GM19238 (cell line): ENCODE data around the gene RAF1.
"Not testable (repeated sequence)": the region's sequence is repeated elsewhere in the genome, so short reads cannot be mapped to it uniquely, and the experiment has no call there.

Experiments used
- DNase-seq: peaks from one replicate; pipeline ENCODE4 v3.0.0; 2011; ENCODE audit warnings: low spot score; ENCODE audit not compliant: insufficient read length

RAF1 gene

DNA sequence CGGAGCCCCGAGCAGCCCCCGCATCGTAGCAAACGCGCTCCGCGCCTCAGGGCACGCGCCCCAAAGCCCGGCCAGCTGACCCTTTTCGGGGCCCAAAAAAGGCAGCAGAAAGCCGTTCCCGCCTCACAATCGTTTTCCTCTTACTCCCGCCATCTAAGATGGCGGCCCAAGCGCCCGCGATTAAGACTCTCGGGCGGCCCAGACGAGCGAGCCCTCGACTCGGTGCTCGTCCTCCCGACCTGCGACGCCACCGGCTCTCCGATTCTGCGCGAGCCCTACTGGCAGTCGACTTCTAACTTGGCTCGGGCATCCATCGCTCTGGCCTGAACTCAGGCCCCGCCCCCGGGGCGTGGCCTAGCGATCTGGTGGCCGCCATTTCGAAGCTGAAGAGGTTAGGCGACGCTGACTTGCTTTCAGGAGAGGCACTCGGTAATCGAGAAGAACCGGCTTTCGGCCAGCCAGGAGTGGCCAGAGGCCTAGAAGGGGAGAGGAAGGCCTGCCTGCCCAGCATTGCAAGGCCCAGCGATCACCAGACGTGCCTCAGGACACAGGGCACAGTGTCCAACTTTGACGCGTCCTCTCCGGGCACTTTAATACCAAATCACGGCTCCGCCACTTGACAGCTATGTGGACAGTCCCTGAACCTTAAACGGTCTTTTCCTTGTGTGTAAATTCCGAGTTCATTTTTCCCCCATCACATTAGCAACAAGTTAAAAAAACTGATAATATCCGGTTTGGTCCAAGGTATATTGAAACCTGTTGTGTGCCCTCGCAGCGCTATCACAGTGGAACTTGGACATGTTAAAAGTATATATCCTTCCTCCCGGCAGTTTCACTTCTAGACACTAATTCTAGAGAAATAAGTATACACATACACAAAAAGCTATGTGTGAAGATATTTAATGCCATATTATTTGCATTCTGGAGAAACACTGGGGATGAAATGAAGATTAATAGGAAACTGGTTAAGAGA lies at the start of gene RAF1:
TSS of gene RAF1 (minus strand) at position 182 of the 973 bp plus-strand sequence. CDS start 45,396 bp downstream, outside the sequence.
- DNase-seq: peak; percentile 91

- DNase-seq: no peak
These were observed 46.1 kb upstream of the RAF1 start for GRCh38 chr3:12710062-12710461.

DNA sequence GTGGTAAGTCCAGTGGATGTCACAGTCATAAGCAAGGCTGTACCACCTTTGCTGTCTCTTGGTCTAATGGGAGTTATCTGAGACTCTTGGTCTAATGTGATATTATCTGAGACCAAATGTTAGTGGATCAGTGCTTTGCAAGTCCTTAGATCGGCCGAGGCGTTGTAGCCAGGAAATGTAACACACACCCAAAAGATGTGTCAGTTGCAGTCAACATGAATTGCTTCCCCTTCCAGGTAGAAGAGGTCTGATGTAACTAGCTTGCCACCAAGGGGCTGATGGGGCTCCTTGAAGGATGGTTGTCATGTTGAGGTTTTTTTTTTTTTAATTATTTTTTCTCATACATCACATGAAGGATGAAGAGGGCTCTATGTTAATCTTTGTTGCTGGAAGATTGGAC lies 45.4 kb upstream of the RAF1 start:
- no peak for DNase-seq

DNA sequence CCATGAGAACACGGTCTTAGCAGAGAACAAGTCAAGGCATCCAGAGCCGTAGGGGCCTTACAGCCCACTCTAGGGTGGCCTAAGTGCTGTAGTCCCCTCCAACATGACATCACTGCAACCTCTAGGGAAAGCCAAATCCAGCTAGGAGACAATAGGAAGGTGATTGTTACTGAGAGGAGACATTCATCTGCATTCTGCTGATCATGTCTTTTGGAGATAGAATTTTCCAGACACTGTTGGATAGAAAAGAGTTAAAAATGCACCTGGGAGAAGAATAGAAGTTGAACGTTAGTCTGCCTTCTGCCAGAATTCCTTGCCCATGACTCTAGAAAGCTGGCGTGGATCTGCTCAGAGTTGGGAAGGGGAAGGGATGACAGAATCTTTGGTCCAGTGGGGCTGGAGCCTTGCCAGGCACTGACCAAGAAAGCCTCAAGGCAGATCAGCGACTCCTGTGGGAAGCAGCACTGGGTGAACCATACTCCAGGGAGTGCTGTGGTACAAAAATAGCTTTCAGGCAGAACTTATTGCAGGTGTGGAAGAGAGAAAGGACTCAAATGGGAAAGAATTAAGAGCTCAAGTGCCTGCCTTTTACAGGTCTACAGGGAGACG lies 44.8 kb upstream of the RAF1 start:
- DNase-seq: no peak

- DNase-seq: no peak
These were observed 43.5 kb upstream of the RAF1 start for GRCh38 chr3:12707449-12707848.

- DNase-seq: peak; percentile 42
These were observed 42.8 kb upstream of the RAF1 start for GRCh38 chr3:12706504-12707253.

DNA sequence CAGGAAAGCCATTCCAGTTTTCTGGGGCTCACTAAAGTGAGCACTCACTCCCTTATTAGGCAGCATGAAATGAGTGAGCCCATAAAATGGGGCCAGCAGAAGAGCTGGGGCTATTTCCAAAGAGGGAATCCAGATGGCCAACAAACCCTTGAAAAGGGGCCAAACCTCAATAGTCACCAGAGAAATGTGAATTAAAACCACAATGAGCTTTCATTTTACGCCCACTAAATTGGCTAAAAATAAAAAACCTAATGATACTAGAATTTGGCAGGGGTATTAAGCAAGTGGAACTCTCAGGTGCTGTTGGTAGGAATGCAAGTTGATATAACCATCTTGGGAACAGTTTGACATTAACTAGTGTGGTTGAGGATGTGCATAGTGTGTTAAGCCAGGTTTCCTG lies 42.1 kb upstream of the RAF1 start:
- no peak for DNase-seq

GRCh38 chr3:12705374-12705926 lies 41.5 kb upstream of the RAF1 start:
- DNase-seq: no peak

- no peak for DNase-seq
These were observed 38.6 kb upstream of the RAF1 start for GRCh38 chr3:12702501-12702900.

DNA sequence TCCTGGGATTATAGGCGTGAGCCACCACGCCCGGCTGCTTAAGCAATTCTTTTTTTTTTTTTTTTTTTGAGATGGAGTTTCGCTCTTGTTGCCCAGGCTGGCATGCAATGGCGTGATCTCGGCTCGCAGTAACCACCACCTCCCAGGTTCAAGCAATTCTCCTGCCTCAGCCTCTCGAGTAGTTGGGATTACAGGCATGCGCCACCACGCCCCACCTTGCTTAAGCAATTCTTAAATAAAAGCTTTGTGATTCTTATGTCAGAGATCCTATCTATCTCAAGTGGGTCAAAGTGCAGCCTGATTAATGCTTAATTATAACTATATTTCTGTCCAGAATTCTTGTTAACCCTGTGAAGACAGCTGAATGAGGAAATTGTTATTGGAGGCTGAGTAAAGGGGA lies 37.7 kb upstream of the RAF1 start:
- DNase-seq: not testable (repeated sequence)

GRCh38 chr3:12700800-12701199 lies 36.9 kb upstream of the RAF1 start:
- DNase-seq: no peak

DNA sequence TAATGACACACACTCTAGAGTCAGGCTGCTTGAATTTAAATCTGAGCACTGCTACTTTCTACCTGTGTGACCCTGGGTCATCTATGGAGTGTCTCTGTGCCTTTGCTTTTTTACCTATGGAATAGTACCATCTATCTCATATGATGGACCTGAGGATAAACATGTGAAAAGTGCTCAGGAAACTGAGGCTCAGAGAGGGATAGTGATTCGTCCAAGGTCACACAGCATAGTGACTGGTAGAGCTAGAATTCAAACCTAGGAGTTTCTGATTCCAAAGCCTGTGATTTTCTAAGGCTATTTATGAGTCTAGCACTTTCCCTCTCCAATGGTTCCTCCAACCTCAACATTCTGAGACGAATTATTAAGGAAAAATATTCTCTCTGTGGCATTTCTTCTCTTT lies 32.0 kb upstream of the RAF1 start:
- no peak for DNase-seq

DNA sequence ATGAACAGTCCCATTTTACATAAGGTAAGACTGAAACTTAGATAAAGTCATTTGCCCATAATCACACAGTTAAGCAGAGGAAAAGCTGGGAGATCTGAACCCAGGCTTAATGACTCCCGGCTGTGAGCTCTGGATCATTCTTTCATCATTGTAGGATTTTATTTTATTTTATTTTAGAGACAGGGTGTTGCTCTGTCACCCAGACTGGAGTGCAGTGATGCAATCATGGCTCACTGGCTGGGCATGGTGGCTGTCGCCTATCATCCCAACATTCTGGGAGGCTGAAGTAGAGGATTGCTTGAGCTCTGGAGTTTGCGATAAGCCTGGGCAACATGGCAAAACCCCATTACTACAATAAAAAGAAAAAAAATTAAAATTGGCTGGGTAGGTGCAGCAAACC lies 31.2 kb upstream of the RAF1 start:
- DNase-seq: no peak

DNA sequence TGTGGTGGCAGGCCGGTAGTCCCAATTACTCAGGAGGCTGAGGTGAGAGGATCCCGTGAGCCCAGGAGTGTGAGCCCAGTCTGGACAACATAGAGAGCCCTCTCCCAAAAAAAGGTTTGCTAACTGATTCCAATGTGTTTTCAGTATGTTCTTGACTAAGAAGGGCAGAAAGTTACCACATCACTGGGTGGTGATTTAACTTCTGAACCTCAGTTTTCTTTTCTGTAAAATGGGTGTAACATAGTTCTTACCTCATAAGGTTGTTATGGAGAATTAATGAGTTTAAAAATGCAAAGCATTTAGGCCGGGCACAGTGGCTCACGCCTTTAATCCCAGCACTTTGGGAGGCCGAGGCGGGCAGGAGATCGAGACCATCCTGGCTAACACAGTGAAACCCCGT lies 28.5 kb upstream of the RAF1 start:
- DNase-seq: no peak

- no peak for DNase-seq
These were observed 26.2 kb upstream of the RAF1 start for GRCh38 chr3:12689997-12690711.

- no peak for DNase-seq
These were observed 24.0 kb upstream of the RAF1 start for GRCh38 chr3:12687948-12688347.

DNA sequence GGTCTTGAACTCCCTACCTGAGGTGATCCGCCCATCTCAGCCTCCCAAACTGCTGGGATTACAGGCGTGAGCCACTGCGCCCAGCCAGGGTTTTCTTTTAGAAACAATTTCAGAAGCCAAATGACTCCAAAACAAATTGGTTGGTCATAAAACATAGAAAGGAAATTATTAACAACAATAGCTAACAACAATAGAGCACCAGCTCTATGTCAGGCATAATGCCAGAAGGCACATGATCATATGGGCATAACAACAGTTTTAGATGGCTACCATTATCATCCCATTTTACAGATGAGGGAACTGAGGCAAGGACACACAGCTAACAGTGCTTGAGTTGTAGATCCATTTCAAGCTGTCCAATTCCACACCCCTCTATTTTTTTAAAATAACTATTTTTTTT lies 22.2 kb upstream of the RAF1 start:
- no peak for DNase-seq

DNA sequence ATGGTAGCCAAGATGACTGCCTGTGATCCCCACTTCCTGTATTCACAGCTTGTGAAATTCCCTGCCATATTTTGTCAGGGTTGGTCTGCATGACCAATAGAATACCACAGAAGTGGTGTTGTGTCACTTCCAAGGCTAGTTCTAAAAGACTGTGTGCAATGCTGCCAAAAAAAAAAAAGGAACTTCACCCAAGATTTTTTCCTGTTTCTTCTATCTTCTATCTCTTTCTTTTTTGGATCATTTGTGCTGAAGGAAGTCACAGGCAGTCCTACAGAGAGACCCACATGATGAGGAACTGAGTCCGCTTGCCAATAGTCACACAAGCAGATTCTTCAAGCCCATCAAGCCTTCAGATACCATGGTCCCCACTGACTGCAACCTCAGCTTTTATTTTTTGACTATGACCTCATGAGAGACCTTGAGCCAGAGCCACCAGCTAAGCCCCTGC lies 18.1 kb upstream of the RAF1 start:
- no peak for DNase-seq

DNA sequence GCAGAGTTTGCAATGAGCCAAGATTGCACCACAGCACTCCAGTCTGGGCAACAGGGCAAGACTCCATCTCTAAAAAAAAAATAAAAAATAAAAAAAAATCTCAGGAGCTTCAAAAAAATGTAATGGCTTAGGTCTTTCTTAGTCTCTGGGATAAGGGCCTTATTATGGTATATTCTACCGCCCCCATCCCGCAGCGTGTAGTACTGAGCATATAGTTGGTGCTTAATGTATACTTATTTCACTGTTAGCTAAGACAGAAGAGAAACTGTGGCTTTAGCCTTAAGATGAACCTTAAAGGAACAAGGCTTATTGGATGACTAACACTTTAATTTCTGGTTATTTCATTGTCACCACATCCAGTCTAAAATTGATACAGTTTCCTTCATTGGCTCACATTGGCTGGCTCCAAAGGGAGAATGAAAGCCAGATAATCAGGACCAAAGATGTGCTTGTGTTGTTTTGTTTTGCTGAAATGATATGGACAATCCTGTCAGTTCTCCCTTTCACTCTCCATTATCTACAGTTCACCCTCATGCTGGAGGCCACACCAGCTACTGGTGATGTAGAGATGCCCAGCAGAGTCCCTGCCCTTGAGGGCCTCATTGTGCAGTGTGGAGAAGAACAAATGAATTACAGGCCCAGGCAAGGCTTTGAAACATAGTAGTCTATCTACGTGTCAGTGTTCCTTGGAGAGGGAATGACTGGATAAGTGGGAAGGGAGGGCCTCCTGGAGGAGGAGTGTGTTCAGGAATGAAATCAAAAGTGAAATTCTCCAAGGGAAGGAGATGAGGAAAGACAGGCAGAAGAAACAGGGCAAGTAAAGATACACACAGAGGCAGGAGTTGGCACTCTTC lies 17.4 kb upstream of the RAF1 start:
- DNase-seq: no peak

DNA sequence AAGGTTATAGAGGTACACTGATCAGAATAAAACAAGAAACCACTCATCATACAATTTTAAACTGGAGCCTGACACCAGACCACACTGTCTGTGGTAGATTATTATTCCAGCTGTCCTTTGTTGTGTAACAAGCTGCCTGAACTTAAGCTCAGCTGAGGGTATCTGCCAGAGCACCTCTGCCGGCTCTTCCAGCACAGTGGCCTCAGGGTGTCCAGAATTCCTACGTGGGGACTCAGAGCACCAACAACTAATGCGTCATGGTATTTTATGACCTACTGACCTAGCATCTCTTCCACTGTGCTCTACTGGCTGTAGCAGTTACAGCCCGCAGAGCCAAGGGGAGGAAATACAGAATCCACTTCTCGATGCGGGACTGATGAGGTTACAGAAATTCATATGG lies 15.6 kb upstream of the RAF1 start:
- no peak for DNase-seq
